Erythroblast (primary cell): Measurements from ENCODE around the gene ARAP2.

Experiments
- DNase-seq, 2 experiments: peaks; one replicate each; lab custom pipeline; 2025; lab: John Stamatoyannopoulos, UW
- GATA1 ChIP-seq: IDR thresholded peaks from 2 replicates; pipeline ENCODE4 v1.6.1; 2011; ENCODE audit warnings: low read depth, mild to moderate bottlenecking, control low read depth, low read length, moderate library complexity
- POLR2A ChIP-seq: IDR thresholded peaks from 2 replicates; pipeline ENCODE4 v1.6.1; 2011; ENCODE audit warnings: mild to moderate bottlenecking, low read length

The ARAP2 gene, protein sequence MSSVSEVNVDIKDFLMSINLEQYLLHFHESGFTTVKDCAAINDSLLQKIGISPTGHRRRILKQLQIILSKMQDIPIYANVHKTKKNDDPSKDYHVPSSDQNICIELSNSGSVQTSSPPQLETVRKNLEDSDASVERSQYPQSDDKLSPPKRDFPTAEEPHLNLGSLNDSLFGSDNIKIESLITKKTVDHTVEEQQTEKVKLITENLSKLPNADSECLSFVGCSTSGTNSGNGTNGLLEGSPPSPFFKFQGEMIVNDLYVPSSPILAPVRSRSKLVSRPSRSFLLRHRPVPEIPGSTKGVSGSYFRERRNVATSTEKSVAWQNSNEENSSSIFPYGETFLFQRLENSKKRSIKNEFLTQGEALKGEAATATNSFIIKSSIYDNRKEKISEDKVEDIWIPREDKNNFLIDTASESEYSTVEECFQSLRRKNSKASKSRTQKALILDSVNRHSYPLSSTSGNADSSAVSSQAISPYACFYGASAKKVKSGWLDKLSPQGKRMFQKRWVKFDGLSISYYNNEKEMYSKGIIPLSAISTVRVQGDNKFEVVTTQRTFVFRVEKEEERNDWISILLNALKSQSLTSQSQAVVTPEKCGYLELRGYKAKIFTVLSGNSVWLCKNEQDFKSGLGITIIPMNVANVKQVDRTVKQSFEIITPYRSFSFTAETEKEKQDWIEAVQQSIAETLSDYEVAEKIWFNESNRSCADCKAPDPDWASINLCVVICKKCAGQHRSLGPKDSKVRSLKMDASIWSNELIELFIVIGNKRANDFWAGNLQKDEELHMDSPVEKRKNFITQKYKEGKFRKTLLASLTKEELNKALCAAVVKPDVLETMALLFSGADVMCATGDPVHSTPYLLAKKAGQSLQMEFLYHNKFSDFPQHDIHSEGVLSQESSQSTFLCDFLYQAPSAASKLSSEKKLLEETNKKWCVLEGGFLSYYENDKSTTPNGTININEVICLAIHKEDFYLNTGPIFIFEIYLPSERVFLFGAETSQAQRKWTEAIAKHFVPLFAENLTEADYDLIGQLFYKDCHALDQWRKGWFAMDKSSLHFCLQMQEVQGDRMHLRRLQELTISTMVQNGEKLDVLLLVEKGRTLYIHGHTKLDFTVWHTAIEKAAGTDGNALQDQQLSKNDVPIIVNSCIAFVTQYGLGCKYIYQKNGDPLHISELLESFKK (N-terminal part only)

DNA sequence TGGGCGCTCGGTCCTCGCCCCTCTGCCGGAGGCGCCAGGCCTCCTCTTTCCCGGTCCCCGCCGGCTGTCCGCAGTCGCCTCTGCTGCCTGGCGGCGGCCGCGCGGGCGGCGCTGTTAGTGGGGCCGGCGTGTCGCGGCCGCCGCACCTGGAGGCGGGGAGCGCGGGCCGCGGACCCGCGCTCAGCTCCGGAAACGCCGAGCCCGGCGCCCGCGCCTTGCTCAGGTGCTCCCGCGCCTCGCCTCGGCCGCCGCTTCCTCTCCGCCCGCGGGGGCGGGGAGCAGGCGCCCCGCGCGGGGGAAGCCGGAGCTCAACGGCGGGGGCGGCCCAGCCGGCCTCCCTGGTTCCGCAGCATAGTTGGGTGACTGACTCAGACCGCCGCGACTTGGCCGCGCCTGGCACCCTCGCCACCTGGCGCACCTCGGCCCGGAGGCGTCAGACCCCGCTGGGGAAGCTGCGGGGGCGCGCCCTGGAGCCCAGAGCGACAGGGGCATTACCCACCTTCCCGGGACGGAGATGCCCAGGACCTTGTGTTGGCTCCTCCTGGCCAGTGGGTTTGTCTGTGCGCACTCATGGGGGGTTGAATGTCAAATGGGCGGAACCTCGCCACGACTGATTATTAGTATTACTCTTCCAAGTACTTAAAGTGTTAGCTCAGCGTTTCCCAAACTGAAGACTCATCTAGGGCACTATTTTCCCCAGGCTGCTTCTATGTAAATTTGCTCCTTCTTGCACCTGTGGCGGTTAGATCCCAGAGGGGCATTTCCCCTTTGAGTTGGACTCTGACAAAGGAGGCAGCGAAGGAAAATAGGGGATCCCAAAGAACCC is at the start of gene ARAP2:
ARAP2 (minus strand) TSS at position 258 of the 826 bp plus-strand sequence. CDS start 15,028 bp downstream, outside the sequence.
- DNase-seq, result peak; percentile 57 to 68
- TF ChIP-seq POLR2A, result no peak
- TF ChIP-seq GATA1, result no peak

DNA sequence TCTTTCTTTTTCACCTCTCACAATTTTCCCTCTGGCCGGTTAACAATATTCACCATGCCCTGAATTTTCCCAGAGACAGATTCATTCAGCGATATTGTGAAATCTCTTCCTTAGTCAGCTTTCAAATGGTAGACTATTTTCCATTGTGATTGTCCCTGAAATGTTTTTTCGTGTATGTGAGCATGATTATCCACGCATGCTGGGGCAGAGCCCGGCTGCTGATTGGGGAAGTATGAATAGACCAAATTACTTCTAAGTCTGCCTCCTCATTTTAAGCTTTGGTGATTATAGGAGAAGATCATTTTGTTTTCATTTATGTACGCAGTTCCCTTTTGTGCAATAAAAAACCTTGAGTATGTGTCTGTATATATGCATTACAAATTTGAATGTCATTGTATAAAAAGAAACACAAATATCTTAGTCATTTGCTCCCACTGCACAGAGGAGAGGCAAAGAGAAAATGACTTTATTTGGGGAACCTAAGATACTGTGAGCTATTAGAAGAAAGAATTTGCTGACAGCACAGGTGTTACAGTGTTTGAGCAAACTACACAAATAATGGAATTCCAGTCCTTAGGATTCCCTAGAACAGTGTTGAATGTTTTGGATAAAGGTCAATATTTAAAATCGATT is 48.4 kb upstream of the ARAP2 start:
- no peak for TF ChIP-seq GATA1
- DNase-seq, result no peak

DNA sequence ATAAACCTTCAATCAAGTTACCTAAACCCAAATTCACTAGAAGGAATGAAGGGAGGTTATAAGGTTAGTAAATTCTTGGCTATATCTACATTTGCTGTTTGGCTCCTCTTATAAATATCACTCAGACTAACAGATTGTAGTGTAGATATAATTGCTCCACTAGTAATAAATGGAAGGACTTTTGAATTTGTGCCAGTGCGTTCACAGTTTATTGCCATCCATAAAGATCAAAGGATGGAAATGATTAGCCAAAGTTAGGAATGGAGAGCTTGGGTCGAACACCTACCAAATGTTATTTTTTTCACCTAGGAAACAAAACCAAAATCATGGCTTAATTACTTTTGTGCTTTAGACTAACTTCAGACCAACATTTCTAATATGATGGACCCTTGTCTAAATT is 46.3 kb upstream of the ARAP2 start:
- no peak for TF ChIP-seq GATA1
- no peak for TF ChIP-seq POLR2A
- DNase-seq, result no peak

DNA sequence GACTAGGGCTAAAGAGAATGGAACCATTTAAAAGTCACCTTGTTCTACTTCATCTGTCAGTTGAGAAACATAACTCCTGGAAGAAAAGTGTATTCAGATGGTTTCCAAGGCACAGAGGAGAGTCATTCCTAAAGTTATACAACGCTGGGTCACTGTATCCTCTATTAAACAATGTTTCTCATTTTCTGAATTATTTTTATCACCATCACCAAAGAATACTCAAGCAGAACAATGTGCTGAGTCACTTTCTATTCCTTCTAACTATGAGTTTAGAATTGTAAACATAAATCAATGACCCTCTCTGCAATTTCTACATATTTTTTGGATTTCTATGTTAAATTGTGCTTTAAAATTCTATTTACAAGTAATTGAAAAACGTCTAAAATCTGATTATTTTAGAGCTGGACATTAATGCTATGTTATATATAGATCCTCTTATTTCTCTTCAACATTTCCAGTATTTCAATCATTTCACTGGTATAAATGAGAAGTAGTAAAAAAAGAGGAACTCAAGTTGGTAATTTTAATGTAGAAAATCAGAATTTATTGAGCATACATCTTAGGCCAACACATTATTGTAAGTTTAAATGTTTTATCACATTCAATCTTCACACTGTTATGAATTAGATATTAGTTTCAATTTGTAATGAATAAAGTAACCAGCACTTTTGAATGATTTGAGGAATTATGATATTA is 44.6 kb upstream of the ARAP2 start:
- DNase-seq, result no peak
- no peak for TF ChIP-seq GATA1
- no peak for TF ChIP-seq POLR2A

DNA sequence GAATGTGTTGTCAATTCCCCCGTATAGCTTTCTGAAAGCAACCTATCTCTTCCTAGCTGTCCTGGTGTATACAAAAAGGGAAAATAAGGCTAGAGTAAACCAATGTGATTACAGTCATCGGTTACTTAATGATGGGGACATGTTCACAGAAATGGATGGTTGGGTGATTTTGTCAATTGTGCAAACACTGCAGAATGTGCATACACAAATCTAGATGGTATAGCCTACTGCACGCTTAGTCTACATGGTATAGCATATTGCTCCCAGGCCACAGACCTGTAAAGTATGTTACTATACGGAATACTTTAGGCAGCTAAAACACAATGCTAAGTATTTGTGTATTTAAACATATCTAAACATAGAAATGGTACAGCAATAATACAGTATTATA is 42.2 kb upstream of the ARAP2 start:
- no peak for TF ChIP-seq POLR2A
- no peak for TF ChIP-seq GATA1
- DNase-seq, result no peak

DNA sequence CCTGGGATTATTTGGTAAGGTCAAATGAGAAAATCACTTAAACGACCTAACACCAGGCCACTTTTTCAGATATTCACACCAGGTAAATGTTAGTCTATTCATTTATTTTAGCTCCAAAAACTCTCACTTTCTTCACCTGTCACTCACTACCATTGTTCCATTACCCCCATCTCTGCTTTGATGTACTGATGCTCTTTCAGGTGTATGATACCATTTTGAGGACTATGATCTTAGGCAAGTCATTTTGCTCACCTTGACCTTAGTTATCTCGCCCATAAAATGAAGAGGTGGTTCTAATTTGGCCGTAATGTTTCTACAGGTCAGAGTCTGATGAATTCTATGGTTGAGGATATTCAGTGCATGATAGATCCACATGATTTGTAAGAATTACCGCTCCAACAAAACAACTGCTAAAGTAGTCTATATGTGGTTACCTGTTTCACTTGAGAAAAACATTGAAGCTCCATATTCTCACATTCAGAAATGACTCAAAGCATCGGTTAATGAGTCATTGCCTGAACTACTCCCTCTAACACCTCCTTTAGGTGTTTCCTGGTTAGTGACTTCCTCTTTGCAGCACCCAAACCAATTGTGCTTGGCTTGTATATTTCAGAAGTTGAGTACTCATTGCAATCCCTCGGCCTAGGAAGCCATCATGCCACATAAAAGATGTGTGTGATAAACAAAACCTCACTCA is 41.6 kb upstream of the ARAP2 start:
- DNase-seq, result no peak
- TF ChIP-seq POLR2A (no peak), GATA1 (no peak)

DNA sequence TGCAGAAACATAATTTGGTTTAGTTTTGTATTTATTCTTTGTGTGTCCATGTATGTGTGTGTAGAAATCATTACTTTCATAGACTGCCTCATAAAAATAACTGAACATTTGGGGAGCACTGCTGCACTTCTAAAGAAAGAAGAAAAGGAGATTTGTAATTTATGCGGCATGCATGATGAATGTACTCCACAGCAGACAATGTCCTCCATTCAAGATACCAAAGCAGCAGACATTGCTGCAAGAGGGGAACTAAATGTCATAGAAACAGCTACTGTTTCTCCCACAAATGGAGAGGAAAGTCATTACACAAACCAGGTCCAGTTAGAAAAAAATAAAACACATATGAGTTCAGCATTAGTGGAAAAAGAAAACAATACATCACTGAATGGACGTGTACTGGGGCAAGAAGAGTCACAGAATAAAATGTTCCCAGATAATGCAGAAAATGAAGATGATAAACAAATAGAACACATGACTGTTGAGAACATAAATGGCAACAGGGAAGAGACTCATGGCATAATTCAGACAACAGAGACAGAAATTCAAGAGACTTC is 39.7 kb upstream of the ARAP2 start:
- TF ChIP-seq POLR2A (no peak), GATA1 (no peak)

DNA sequence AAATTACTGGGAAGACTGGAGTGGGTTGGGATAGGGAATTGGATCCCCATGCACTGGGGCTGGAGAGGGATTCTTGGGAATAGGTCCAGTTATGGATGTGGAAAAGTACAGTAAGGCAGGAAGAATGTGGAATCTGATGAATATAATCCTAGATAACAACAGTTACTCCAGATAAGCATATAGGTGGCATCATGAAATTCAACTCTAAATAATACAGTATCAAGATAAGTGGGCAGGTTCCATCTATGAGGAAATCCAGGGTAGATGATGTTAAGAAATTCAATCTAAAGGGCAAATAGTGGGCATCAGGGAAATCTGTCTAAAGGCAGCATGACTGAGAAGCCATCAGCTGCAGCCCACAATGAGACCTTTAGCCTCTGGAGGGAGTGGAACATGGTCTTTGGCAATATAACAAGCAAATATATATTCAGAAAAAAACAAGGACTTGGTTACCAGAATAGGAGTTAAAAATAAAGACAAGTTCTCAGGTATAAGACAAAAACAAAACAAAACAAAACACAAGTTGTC is 38.3 kb upstream of the ARAP2 start:
- DNase-seq, result no peak
- no peak for TF ChIP-seq POLR2A
- TF ChIP-seq GATA1, result no peak

More for the DNA sequence above, 39.7 kb upstream of the ARAP2 start:
- no peak for DNase-seq

DNA sequence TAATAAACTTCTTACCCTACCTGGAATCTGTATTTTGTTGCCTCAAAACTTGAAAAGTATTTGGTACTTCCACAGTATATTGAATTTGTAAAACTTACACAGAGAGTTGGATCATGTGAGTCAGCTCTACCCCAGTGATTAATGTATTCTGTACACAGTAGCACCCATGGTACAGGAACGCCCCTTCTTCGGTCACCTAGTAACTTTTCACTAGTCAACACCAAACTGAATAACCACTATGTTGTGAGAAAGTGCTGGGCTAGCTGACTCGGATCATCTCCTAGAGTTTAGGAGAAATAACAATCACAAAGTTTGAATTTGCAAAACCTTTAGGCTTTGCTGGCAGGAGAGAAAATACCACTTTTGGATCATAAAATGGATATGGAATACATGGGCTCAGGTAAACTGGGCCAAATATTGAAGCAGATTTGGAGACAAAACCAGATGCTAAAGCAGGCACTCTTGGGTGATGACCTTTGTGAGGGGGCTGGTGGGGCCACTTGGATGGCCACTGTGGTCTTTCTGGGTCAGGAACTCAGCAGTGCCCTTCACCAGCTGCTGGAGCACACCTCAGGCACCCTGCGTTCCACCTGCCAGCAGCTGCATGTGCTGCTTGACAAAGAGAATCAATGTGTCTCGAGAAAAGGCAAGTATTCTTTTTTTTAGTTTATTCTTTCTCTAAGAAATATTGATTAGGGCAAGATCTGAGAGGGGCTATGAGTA is 37.2 kb upstream of the ARAP2 start, which contains the start of gene DTHD1:
DTHD1 (plus strand) TSS at position 233 of the 723 bp plus-strand sequence; CDS start at position 376, 143 bp downstream.
- TF ChIP-seq GATA1 (no peak), POLR2A (no peak)
- DNase-seq, result no peak

DNA sequence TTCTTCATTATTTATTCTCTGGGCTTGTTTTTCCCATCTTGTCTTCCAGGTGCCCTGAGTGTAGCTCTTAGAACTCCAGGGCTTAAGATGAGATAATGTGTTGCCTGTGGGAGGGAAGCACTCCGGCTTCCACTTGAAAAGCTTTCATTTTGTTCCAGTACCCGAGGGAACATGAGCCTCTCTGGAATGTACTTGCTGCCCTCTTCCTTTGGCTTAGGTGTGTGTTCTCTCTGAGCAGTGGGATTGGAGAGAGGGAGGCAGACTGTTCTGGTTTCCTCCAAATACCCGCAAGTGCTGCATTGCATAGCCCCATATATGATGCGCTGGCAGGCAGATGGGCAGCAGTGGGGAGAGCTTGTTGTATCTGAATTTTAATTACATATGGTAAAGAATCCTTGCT is 36.2 kb upstream of the ARAP2 start:
- TF ChIP-seq GATA1 (no peak), POLR2A (no peak)
- DNase-seq, result no peak

DNA sequence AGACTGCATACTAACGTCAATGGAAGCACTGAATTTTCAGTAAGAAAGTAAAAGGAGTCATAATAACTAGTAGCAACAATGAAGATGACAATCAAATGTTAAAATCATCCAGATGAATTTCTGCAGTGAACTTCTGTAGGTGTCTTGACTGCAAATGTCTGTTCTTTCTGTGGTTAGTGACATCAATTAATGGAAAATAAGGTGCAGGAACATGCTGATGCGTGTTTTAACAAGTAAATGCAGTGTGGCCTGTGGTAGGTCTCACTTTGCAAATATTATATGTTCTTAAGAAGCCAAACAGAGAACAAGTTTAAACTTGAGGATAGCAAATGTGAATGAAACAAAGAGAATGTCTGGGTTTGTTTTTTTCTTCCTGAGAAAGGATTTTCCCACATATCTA is 34.5 kb upstream of the ARAP2 start:
- TF ChIP-seq POLR2A (no peak), GATA1 (no peak)
- no peak for DNase-seq
